NB4 (cell line): ENCODE results near the gene CAMKMT.

ENCODE experiments used
- DNase-seq: peaks from one replicate; pipeline ENCODE4 v3.0.0; 2010; ENCODE audit warnings: low read depth
- H3K4me3 ChIP-seq: one replicate; pipeline ENCODE4 v1.5.1; 2011; ENCODE audit warnings: mild to moderate bottlenecking, low read depth, low read length, moderate library complexity
- CTCF ChIP-seq: IDR thresholded peaks from one replicate; pipeline ENCODE4 v1.5.1; 2012; ENCODE audit warnings: low read depth, low read length
- MAX ChIP-seq: IDR thresholded peaks from 2 replicates; pipeline ENCODE4 v1.6.1; 2011; ENCODE audit warnings: low read depth, low read length
- MYC ChIP-seq: IDR thresholded peaks from 2 replicates; pipeline ENCODE4 v1.6.1; 2011; ENCODE audit warnings: low read depth, low read length
- POLR2A ChIP-seq: IDR thresholded peaks from 2 replicates; pipeline ENCODE4 v1.6.1; 2011; ENCODE audit warnings: mild to moderate bottlenecking; ENCODE audit not compliant: insufficient read length; ENCODE audit errors: extremely low read depth

CAMKMT gene

GRCh38 chr2:44801289-44801840 is 439.6 kb downstream of the CAMKMT start:
- TF ChIP-seq MAX: no peak
- no peak for TF ChIP-seq POLR2A
- TF ChIP-seq MYC: no peak
- no peak for TF ChIP-seq CTCF
- DNase-seq: no peak
- H3K4me3 ChIP-seq: no peak overlapping the region

- no peak overlapping the region for H3K4me3 ChIP-seq
- TF ChIP-seq CTCF (no peak), MYC (no peak), POLR2A (no peak), MAX (no peak)
- no peak for DNase-seq
These were observed 440.4 kb downstream of the CAMKMT start for GRCh38 chr2:44801841-44802776.

- H3K4me3 ChIP-seq: no peak overlapping the region
- no peak for DNase-seq
- TF ChIP-seq MYC (no peak), MAX (no peak), CTCF (no peak)
These were observed 441.2 kb downstream of the CAMKMT start for GRCh38 chr2:44802777-44803424.

- no peak overlapping the region for H3K4me3 ChIP-seq
- DNase-seq: peak; percentile 12
- TF ChIP-seq MYC: no peak
- TF ChIP-seq POLR2A: no peak
- no peak for TF ChIP-seq MAX
- TF ChIP-seq CTCF: no peak
These were observed 442.9 kb downstream of the CAMKMT start for GRCh38 chr2:44804406-44805265.

GRCh38 chr2:44805401-44806235 is 443.9 kb downstream of the CAMKMT start:
- TF ChIP-seq MYC (no peak), POLR2A (no peak), CTCF (no peak), MAX (no peak)
- DNase-seq: no peak
- no peak overlapping the region for H3K4me3 ChIP-seq
